ENCODE measurements around the gene LAMB1.

LAMB1 gene

DNA sequence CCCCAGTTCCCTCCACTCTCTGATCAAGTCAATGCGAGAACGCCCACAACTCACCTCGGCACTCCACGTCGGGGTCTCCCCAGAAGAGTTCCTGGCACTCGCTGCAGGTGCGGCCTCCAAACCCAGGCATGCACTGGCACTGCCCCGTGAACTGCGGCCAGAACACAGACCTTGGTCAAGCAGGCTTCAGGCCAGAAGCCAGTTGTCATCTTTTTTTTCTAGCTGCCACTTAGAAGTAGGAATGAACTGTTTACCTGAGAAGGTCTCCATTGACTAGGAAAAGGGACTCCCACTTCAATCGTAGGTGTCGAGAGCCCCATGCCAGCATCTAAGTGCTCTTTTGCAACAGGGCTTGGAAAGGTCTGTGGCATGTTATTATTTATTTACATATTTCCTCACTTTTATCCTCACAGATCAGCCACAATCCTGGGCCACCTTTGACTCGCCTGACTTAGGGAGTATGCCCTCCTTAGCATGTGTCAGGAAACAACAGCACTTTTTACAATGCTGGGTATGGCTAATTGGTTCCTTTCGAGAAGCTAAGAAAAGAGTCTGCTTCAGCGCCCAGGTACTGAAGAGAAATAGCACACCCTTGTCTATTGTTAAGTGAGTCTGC, 51.7 kb downstream of the LAMB1 start:
- Histone ChIP-seq H3K9ac (ENCODE audit: low read length) (no peak overlapping the region), H3K4me2 (ENCODE audit: low read length, poor library complexity, severe bottlenecking) (no peak overlapping the region), H3K4ac (ENCODE audit: low read depth in 1 of 2, low read length in 2 of 2) (no peak overlapping the region), H3K4me1 (ENCODE audit: control insufficient read depth, insufficient read depth, low read depth, low read length) (peaks cover 22% of the 10 kb centered on the region), H3K9me3 (ENCODE audit: control insufficient read depth, low read length) (no peaks in the 10 kb centered on the region), H3K23ac (ENCODE audit: low read length in 2 of 2) (no peak overlapping the region), H4K8ac (ENCODE audit: low read length) (peak overlapping the region; percentile 29), H3K18ac (ENCODE audit: low read depth in 1 of 2, low read length in 2 of 2) (peak overlapping the region in 1 of 2 experiments; percentile 65), H2AFZ (ENCODE audit: low read depth, low read length) (no peak overlapping the region), H3K27me3 (ENCODE audit: control insufficient read depth in 1 of 2, insufficient read depth in 1 of 2, low read length in 2 of 2) (no peaks in the 10 kb centered on the region), H2BK15ac (ENCODE audit: low read depth, poor library complexity, severe bottlenecking) (no peak overlapping the region), H2BK5ac (ENCODE audit: low read depth, low read length, poor library complexity, severe bottlenecking) (no peak overlapping the region), H4K91ac (ENCODE audit: low read length) (peak overlapping the region; percentile 79), H2AK5ac (ENCODE audit: low read length, severe bottlenecking) (no peak overlapping the region), H2BK120ac (ENCODE audit: low read depth, low read length) (no peak overlapping the region), H3K4me3 (ENCODE audit: insufficient read depth in 1 of 2, low read depth in 1 of 2, low read length in 2 of 2) (no peak overlapping the region), H2BK12ac (ENCODE audit: low read length in 2 of 2) (peak overlapping the region in 1 of 2 experiments; percentile 49), H3K27ac (ENCODE audit: low read length, poor library complexity, severe bottlenecking) (peak overlapping the region; percentile 67), H3K36me3 (ENCODE audit: control insufficient read depth in 1 of 2, insufficient read depth in 2 of 2, low read depth in 1 of 2, low read length in 2 of 2) (peaks cover 49 to 81% of the 10 kb centered on the region in 2 experiments), H3K14ac (ENCODE audit: low read length in 2 of 2) (no peak overlapping the region), H3K79me1 (replicated peaks; ENCODE audit: low read length, poor library complexity, severe bottlenecking) (no peaks in the 10 kb centered on the region)
- 97% methylated on average over 12 of the region's 14 CpGs for WGBS
- no peak for DNase-seq

DNA sequence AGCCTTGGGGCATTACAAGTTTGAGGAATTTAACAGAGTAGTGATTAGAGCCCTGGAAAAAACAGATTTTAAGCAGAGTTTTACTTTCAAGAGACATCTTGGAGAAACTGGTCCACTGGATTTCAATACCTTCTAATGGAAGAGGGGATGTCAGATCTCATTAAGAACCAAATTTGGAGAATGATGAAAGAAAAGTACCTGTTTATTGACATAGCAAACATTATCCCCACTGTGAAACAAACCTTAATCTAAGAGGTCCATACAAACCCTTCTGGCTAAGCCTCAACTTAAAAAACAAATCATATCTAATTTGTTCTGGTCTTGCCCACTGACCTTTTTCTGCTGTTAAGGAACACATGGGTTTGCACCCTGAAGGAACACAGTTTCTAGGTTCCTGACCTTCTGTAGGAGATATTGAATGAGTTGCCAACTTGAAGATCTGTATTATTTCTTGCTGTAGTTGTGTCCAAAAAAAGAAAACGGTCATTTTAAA, 53.5 kb downstream of the LAMB1 start:
- Histone ChIP-seq H3K4me3 (ENCODE audit: insufficient read depth in 1 of 2, low read depth in 1 of 2, low read length in 2 of 2) (no peak overlapping the region), H2BK12ac (ENCODE audit: low read length in 2 of 2) (no peak overlapping the region), H3K27ac (ENCODE audit: low read length, poor library complexity, severe bottlenecking) (peak overlapping the region; percentile 80), H3K9ac (ENCODE audit: low read length) (peak overlapping the region; percentile 72), H3K9me3 (ENCODE audit: control insufficient read depth, low read length) (no peaks in the 10 kb centered on the region), H2BK5ac (ENCODE audit: low read depth, low read length, poor library complexity, severe bottlenecking) (peak overlapping the region; percentile 35), H3K4ac (ENCODE audit: low read depth in 1 of 2, low read length in 2 of 2) (no peak overlapping the region), H3K36me3 (ENCODE audit: control insufficient read depth in 1 of 2, insufficient read depth in 2 of 2, low read depth in 1 of 2, low read length in 2 of 2) (peaks cover 44 to 83% of the 10 kb centered on the region in 2 experiments), H3K4me2 (ENCODE audit: low read length, poor library complexity, severe bottlenecking) (no peak overlapping the region), H2BK120ac (ENCODE audit: low read depth, low read length) (no peak overlapping the region), H2AK5ac (ENCODE audit: low read length, severe bottlenecking) (peak overlapping the region; percentile 49), H3K18ac (ENCODE audit: low read depth in 1 of 2, low read length in 2 of 2) (no peak overlapping the region), H3K79me1 (replicated peaks; ENCODE audit: low read length, poor library complexity, severe bottlenecking) (peaks cover 1% of the 10 kb centered on the region), H3K27me3 (ENCODE audit: control insufficient read depth in 1 of 2, insufficient read depth in 1 of 2, low read length in 2 of 2) (no peaks in the 10 kb centered on the region), H2BK15ac (ENCODE audit: low read depth, poor library complexity, severe bottlenecking) (no peak overlapping the region), H4K8ac (ENCODE audit: low read length) (no peak overlapping the region), H3K14ac (ENCODE audit: low read length in 2 of 2) (no peak overlapping the region), H4K91ac (ENCODE audit: low read length) (no peak overlapping the region), H3K4me1 (ENCODE audit: control insufficient read depth, insufficient read depth, low read depth, low read length) (peaks cover 24% of the 10 kb centered on the region), H3K23ac (ENCODE audit: low read length in 2 of 2) (no peak overlapping the region), H2AFZ (ENCODE audit: low read depth, low read length) (no peak overlapping the region)
- 83% methylated on average over 1 of the region's 1 CpG for WGBS
- DNase-seq = no peak

DNA sequence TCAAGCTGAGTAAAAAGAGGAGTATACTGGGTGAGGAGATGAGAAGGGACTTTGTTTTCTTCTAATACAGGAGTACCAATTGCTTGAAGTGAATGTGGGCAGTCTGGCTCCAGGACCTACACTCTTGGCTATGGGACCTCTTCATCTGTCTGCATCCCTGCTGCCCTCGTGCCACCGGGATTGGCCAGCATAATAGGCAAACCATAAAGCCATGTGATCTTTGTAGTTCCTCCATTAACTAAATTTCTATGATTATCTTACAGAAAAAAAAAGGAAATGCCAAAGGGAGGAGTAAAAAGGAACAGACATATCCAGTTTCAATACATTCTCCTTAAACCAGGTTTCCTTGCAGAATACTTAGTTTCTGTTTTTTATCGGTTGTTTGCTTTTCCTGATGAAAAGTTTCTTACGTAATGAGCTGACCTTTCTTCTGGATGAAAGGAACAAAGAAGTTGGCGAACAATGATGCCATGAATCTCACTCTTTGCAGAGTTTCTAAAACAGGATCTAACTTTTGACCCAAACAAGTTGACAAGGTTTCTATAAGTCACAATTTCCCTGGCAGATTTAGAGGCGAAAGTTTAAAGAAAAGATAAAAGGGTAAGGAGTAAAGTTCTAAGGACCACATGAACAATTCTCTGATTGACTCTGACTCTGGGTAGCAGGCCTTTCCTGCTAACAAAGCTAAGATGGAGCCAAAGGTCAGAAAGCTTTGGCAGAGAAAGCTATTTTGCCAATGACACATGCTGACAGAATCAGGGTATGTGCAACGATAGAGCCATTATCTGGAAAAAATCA, 54.1 kb downstream of the LAMB1 start:
- H3K4me3 ChIP-seq (ENCODE audit: insufficient read depth in 1 of 2, low read depth in 1 of 2, low read length in 2 of 2) = no peak overlapping the region
- no peak overlapping the region for H2AK5ac ChIP-seq (ENCODE audit: low read length, severe bottlenecking)
- H2BK5ac ChIP-seq (ENCODE audit: low read depth, low read length, poor library complexity, severe bottlenecking) = no peak overlapping the region
- peaks cover 1% of the 10 kb centered on the region for H3K79me1 ChIP-seq (replicated peaks; ENCODE audit: low read length, poor library complexity, severe bottlenecking)
- no peak overlapping the region for H2AFZ ChIP-seq (ENCODE audit: low read depth, low read length)
- 70% methylated on average over 6 of the region's 7 CpGs for WGBS
- H3K27ac ChIP-seq (ENCODE audit: low read length, poor library complexity, severe bottlenecking) = peak overlapping the region; percentile 72
- no peak overlapping the region for H4K91ac ChIP-seq (ENCODE audit: low read length)
- no peak overlapping the region for H4K8ac ChIP-seq (ENCODE audit: low read length)
- peaks cover 22% of the 10 kb centered on the region for H3K4me1 ChIP-seq (ENCODE audit: control insufficient read depth, insufficient read depth, low read depth, low read length)
- H3K14ac ChIP-seq (ENCODE audit: low read length in 2 of 2) = no peak overlapping the region
- peak; percentile 78 for DNase-seq
- H3K9me3 ChIP-seq (ENCODE audit: control insufficient read depth, low read length) = no peaks in the 10 kb centered on the region
- H2BK120ac ChIP-seq (ENCODE audit: low read depth, low read length) = no peak overlapping the region
- H3K9ac ChIP-seq (ENCODE audit: low read length) = peak overlapping the region; percentile 35
- no peak overlapping the region for H2BK15ac ChIP-seq (ENCODE audit: low read depth, poor library complexity, severe bottlenecking)
- peak overlapping the region in 1 of 2 experiments; percentile 74 for H3K23ac ChIP-seq (ENCODE audit: low read length in 2 of 2)
- no peak overlapping the region for H3K4ac ChIP-seq (ENCODE audit: low read depth in 1 of 2, low read length in 2 of 2)
- no peaks in the 10 kb centered on the region for H3K27me3 ChIP-seq (ENCODE audit: control insufficient read depth in 1 of 2, insufficient read depth in 1 of 2, low read length in 2 of 2)
- H3K4me2 ChIP-seq (ENCODE audit: low read length, poor library complexity, severe bottlenecking) = no peak overlapping the region
- H3K36me3 ChIP-seq (ENCODE audit: control insufficient read depth in 1 of 2, insufficient read depth in 2 of 2, low read depth in 1 of 2, low read length in 2 of 2) = peaks cover 43 to 84% of the 10 kb centered on the region in 2 experiments
- H3K18ac ChIP-seq (ENCODE audit: low read depth in 1 of 2, low read length in 2 of 2) = no peak overlapping the region
- no peak overlapping the region for H2BK12ac ChIP-seq (ENCODE audit: low read length in 2 of 2)

DNA sequence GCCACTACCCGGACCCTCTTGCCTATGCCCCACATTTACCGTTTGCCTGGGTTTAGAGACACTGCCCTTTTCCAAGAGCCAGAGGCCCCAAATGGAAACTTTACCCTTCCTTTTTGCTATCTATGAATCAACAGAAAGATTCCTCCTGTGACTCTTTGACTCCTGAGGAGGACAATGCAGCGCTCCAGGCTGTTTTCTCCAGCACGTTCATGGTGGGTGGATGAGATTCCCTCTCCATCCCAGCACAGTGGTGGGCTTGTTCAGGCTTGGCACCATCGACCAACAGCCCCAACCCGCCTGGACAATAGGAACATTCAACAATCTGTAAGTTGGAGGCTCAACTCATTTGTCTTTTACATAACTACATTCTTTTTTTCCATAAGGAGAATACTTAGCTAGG, 56.1 kb downstream of the LAMB1 start:
- no peak overlapping the region for H4K8ac ChIP-seq (ENCODE audit: low read length)
- H3K14ac ChIP-seq (ENCODE audit: low read length in 2 of 2) = peak overlapping the region in 1 of 2 experiments; percentile 66
- H2BK12ac ChIP-seq (ENCODE audit: low read length in 2 of 2) = no peak overlapping the region
- no peak overlapping the region for H3K9ac ChIP-seq (ENCODE audit: low read length)
- H2AK5ac ChIP-seq (ENCODE audit: low read length, severe bottlenecking) = no peak overlapping the region
- H2BK5ac ChIP-seq (ENCODE audit: low read depth, low read length, poor library complexity, severe bottlenecking) = no peak overlapping the region
- no peaks in the 10 kb centered on the region for H3K27me3 ChIP-seq (ENCODE audit: control insufficient read depth in 1 of 2, insufficient read depth in 1 of 2, low read length in 2 of 2)
- no peak overlapping the region for H3K4me3 ChIP-seq (ENCODE audit: insufficient read depth in 1 of 2, low read depth in 1 of 2, low read length in 2 of 2)
- peak overlapping the region; percentile 64 for H3K27ac ChIP-seq (ENCODE audit: low read length, poor library complexity, severe bottlenecking)
- H3K18ac ChIP-seq (ENCODE audit: low read depth in 1 of 2, low read length in 2 of 2) = no peak overlapping the region
- no peak for DNase-seq
- H2AFZ ChIP-seq (ENCODE audit: low read depth, low read length) = no peak overlapping the region
- H3K4me2 ChIP-seq (ENCODE audit: low read length, poor library complexity, severe bottlenecking) = no peak overlapping the region
- H3K9me3 ChIP-seq (ENCODE audit: control insufficient read depth, low read length) = no peaks in the 10 kb centered on the region
- 95% methylated on average over 6 of the region's 6 CpGs for WGBS
- peaks cover 45 to 83% of the 10 kb centered on the region in 2 experiments for H3K36me3 ChIP-seq (ENCODE audit: control insufficient read depth in 1 of 2, insufficient read depth in 2 of 2, low read depth in 1 of 2, low read length in 2 of 2)
- peaks cover 1% of the 10 kb centered on the region for H3K79me1 ChIP-seq (replicated peaks; ENCODE audit: low read length, poor library complexity, severe bottlenecking)
- no peak overlapping the region for H4K91ac ChIP-seq (ENCODE audit: low read length)
- no peak overlapping the region for H2BK120ac ChIP-seq (ENCODE audit: low read depth, low read length)
- no peak overlapping the region for H3K23ac ChIP-seq (ENCODE audit: low read length in 2 of 2)
- H3K4ac ChIP-seq (ENCODE audit: low read depth in 1 of 2, low read length in 2 of 2) = no peak overlapping the region
- peaks cover 12% of the 10 kb centered on the region for H3K4me1 ChIP-seq (ENCODE audit: control insufficient read depth, insufficient read depth, low read depth, low read length)
- no peak overlapping the region for H2BK15ac ChIP-seq (ENCODE audit: low read depth, poor library complexity, severe bottlenecking)
